A673 (cell line): ENCODE results near the gene ERC1. TPM values are rescaled to one million over a fixed set of nuclear protein-coding genes. Genes with fewer than 3 reads are reported as not detected.

Experiments
- BruUV-seq: library from RNA; stranded (reverse); fragments of 400-500 nt; replicated peaks from 2 replicates; lab custom pipeline; 2021; lab: Mats Ljungman, UMichigan
- CTCF ChIA-PET: fragments of 300-600 bp; sonication (Branson Sonifier 250); formaldehyde crosslinking; loops from one replicate; lab custom pipeline; 2022; ENCODE audit warnings: antibody characterized with exemption; lab: Charles Lee
- POLR2A ChIA-PET: fragments of 300-600 bp; sonication (Branson Sonifier 250); formaldehyde crosslinking; loops from one replicate; lab custom pipeline; 2022; ENCODE audit warnings: antibody characterized with exemption; ENCODE audit not compliant: low non-redundant PET; lab: Charles Lee
- DNase-seq: peaks from one replicate; pipeline ENCODE4 v3.0.0-alpha.2; 2015; ENCODE audit warnings: low spot score
- H3K27ac ChIP-seq: fragments of 200-600 bp; sonication (generic); 2 replicates; pipeline ENCODE4 v1.5.1; 2016; ENCODE audit warnings: mixed run types, low read depth, mild to moderate bottlenecking, mixed read lengths, antibody characterized with exemption, low read length; ENCODE audit not compliant: poor library complexity, severe bottlenecking
- H3K27me3 ChIP-seq: fragments of 200-600 bp; sonication (generic); replicated peaks from 2 replicates; pipeline ENCODE4 v1.6.1; 2017; ENCODE audit warnings: mixed run types, low read depth, mild to moderate bottlenecking, mixed read lengths, antibody characterized with exemption, low read length; ENCODE audit not compliant: insufficient read depth, poor library complexity
- H3K36me3 ChIP-seq: fragments of 200-600 bp; sonication (generic); 2 replicates; pipeline ENCODE4 v1.6.1; 2016; ENCODE audit warnings: mixed run types, mild to moderate bottlenecking, mixed read lengths, antibody characterized with exemption, low read length; ENCODE audit not compliant: insufficient read depth, poor library complexity, severe bottlenecking
- H3K4me1 ChIP-seq: fragments of 200-600 bp; sonication (generic); 2 replicates; pipeline ENCODE4 v1.6.1; 2017; ENCODE audit warnings: mixed run types, mild to moderate bottlenecking, mixed read lengths, antibody characterized with exemption, low read length; ENCODE audit not compliant: insufficient read depth, poor library complexity, severe bottlenecking
- H3K4me3 ChIP-seq: fragments of 200-600 bp; sonication (generic); 2 replicates; pipeline ENCODE4 v1.5.1; 2016; ENCODE audit warnings: low read depth, mixed run types, mild to moderate bottlenecking, mixed read lengths, low read length; ENCODE audit not compliant: poor library complexity, severe bottlenecking
- H3K9me3 ChIP-seq: fragments of 200-600 bp; sonication (generic); 2 replicates; pipeline ENCODE4 v1.6.1; 2016; ENCODE audit warnings: mixed run types, low read depth, mild to moderate bottlenecking, mixed read lengths, antibody characterized with exemption, low read length; ENCODE audit not compliant: poor library complexity, severe bottlenecking
- EZH2 ChIP-seq: fragments of 200-600 bp; sonication (generic); IDR thresholded peaks from 2 replicates; pipeline ENCODE4 v1.6.1; 2017; ENCODE audit warnings: borderline replicate concordance, low read depth, mild to moderate bottlenecking, mixed read lengths, antibody characterized with exemption, low read length; ENCODE audit not compliant: poor library complexity, severe bottlenecking
- intact Hi-C: fragments of 100-400 bp; cut with micrococcal nuclease; formaldehyde crosslinking; loops from one replicate; pipeline ENCODE4 v1.10.0; 2022; ENCODE audit not compliant: unreplicated experiment
- total RNA-seq: library from RNA; stranded (reverse); gene quantifications from 2 replicates; pipeline ENCODE4 v1.2.3, GENCODE V29; 2021
- TF ChIP-seq, protein P1 (sequence below): fragments of 300-800, 200-600 bp; sonication (generic); conservative IDR thresholded peaks from 2 replicates; pipeline ENCODE4 v1.5.1; 2017; ENCODE audit warnings: low read depth, mild to moderate bottlenecking, antibody characterized with exemption, low read length, moderate library complexity, mixed read lengths

ERC1 gene
- total RNA-seq, 1 experiment from 2014 or later, result 60.7 TPM

- intact Hi-C loops, result loop anchor here (5.0 kb wide), 1 partner anchor 60 kb away; no protein-coding TSS in a partner anchor
Observed at GRCh38 chr12:1517007-1517406, 526.0 kb downstream of the ERC1 start.

GRCh38 chr12:1517734-1518525 is 526.9 kb downstream of the ERC1 start:
- ChIA-PET CTCF (interaction anchor here (0.6 to 1.0 kb wide), 5 partner anchors 15 to 400 kb away, joined by 3 to 5 read pairs (median 4); no protein-coding TSS in a partner anchor), POLR2A (no interaction called here)
- Histone ChIP-seq H3K27me3 (no peaks in the 10 kb centered on the region), H3K9me3 (peaks cover 3% of the 10 kb centered on the region), H3K4me1 (no peaks in the 10 kb centered on the region), H3K36me3 (no peaks in the 10 kb centered on the region), H3K27ac (no peak overlapping the region), H3K4me3 (no peak overlapping the region)
- TF ChIP-seq, protein P1, sequence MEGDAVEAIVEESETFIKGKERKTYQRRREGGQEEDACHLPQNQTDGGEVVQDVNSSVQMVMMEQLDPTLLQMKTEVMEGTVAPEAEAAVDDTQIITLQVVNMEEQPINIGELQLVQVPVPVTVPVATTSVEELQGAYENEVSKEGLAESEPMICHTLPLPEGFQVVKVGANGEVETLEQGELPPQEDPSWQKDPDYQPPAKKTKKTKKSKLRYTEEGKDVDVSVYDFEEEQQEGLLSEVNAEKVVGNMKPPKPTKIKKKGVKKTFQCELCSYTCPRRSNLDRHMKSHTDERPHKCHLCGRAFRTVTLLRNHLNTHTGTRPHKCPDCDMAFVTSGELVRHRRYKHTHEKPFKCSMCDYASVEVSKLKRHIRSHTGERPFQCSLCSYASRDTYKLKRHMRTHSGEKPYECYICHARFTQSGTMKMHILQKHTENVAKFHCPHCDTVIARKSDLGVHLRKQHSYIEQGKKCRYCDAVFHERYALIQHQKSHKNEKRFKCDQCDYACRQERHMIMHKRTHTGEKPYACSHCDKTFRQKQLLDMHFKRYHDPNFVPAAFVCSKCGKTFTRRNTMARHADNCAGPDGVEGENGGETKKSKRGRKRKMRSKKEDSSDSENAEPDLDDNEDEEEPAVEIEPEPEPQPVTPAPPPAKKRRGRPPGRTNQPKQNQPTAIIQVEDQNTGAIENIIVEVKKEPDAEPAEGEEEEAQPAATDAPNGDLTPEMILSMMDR, result no peak
- TF ChIP-seq EZH2, result no peak
- BruUV-seq, result no TSS peak
- intact Hi-C loops, result loop anchor here (5.0 kb wide), 1 partner anchor 59 kb away; no protein-coding TSS in a partner anchor
- DNase-seq, result no peak

More at GRCh38 chr12:1517007-1517406, 526.0 kb downstream of the ERC1 start:
- POLR2A ChIA-PET, result no interaction called here
- no peak for TF ChIP-seq EZH2
- TF ChIP-seq, protein P1, result peak; percentile 85
- no TSS peak for BruUV-seq
- peak; percentile 62 for DNase-seq
- Histone ChIP-seq H3K9me3 (peaks cover 3% of the 10 kb centered on the region), H3K4me3 (no peak overlapping the region), H3K4me1 (no peaks in the 10 kb centered on the region), H3K27me3 (no peaks in the 10 kb centered on the region), H3K27ac (no peak overlapping the region), H3K36me3 (no peaks in the 10 kb centered on the region)
- CTCF ChIA-PET, result interaction anchor here (0.7 to 1.0 kb wide), 4 partner anchors 16 to 399 kb away, joined by 3 to 5 read pairs (median 4); no protein-coding TSS in a partner anchor

DNA sequence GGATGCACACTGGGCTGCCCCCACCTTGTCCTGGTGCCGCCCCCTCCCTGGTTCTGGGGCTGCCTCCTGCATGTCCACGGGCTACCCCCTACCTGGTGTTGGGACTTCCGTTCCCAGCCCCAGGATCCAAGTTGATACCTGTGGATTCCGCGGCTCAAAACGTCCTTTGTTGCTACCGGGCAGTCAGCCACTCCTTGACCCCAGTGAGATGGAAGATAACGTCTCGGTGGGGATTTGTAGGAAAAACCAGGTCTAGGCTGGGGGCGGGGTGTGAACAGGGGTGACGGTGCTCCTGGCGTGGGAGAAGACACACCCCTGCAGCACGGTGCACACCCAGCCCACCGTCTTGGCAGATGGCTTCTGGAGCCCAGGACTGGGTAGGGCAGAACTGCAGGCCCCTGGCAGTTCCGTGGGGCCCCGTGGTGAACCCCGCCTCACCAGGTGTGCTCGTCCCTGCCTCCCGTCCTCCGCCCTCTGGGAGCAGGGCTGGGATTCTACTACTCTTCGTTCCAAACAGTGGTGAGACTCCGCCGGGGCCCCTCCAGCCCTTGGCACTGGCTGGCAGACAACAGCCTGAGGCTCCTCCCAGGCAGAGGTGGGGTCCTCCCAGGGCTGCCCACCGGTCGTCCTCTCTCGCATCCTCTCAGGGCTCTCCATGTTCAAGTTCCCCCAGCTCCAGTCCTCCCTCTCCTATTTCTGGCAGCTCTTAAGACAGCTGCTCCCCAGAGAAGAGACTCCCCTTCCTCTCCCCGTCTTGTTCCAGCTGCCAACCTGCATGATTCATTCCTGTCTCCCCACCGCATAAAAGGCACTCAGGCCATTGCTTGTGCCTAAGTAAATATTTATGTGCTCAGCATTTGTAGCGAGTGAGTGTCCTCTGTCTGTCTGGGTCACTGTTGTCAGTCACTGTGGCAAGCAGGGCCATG is 527.8 kb downstream of the ERC1 start:
- ChIA-PET POLR2A (no interaction called here), CTCF (interaction anchor here (0.6 kb wide), 1 partner anchor 154 kb away, joined by 5 read pairs; no protein-coding TSS in a partner anchor)
- intact Hi-C loops, result loop anchor here (5.0 kb wide), 1 partner anchor 58 kb away; no protein-coding TSS in a partner anchor
- DNase-seq, result no peak
- Histone ChIP-seq H3K27me3 (no peaks in the 10 kb centered on the region), H3K4me1 (peaks cover 3% of the 10 kb centered on the region), H3K27ac (no peak overlapping the region), H3K36me3 (no peaks in the 10 kb centered on the region), H3K4me3 (no peak overlapping the region), H3K9me3 (peaks cover 3% of the 10 kb centered on the region)
- TF ChIP-seq EZH2, result no peak
- TF ChIP-seq, protein P1, result no peak
- no TSS peak for BruUV-seq
